Spleen (tissue), 11 donors: ENCODE results near the gene DNAJC30. TPM values are rescaled to one million over a fixed set of nuclear protein-coding genes. Genes with fewer than 3 reads are reported as not detected.

Source experiments
- DNase-seq: peaks from one replicate; pipeline ENCODE4 v3.0.0-alpha.2; 2020
- H3K27ac ChIP-seq, 8 donors: fragments of 200-600 bp; sonication (generic) in 7 of 8; 1 replicate in 4 of 8; 2 replicates in 4 of 8; pipeline versions ENCODE4 v1.5.0 to v1.8.0; 2016 to 2021; ENCODE audit warnings: inconsistent platforms in 4 of 8, mild to moderate bottlenecking in 4 of 8, moderate library complexity in 1 of 8
- H3K27me3 ChIP-seq, 7 donors: fragments of 200-600 bp; sonication (generic) in 6 of 7; replicated peaks in 1 of 7; 1 replicate in 4 of 7; 2 replicates in 3 of 7; pipeline versions ENCODE4 v1.5.0 to v1.8.0; 2016 to 2021; ENCODE audit warnings: inconsistent platforms in 3 of 7, mild to moderate bottlenecking in 1 of 7
- H3K36me3 ChIP-seq, 6 donors: fragments of 200-600 bp; sonication (generic) in 5 of 6; 1 replicate in 4 of 6; 2 replicates in 2 of 6; pipeline versions ENCODE4 v1.5.0 to v1.8.0; 2016 to 2021; ENCODE audit warnings: inconsistent platforms in 2 of 6
- H3K4me1 ChIP-seq, 6 donors: fragments of 200-600 bp; sonication (generic) in 5 of 6; 1 replicate in 3 of 6; 2 replicates in 3 of 6; pipeline versions ENCODE4 v1.5.0 to v1.8.0; 2016 to 2021; ENCODE audit warnings: inconsistent platforms in 3 of 6
- H3K4me3 ChIP-seq, 8 donors: fragments of 200-600 bp; sonication (generic) in 7 of 8; 1 replicate in 4 of 8; 2 replicates in 4 of 8; pipeline versions ENCODE4 v1.5.0 to v1.8.0; 2016 to 2021; ENCODE audit warnings: inconsistent platforms in 4 of 8, mild to moderate bottlenecking in 4 of 8, moderate library complexity in 2 of 8
- H3K9me3 ChIP-seq, 8 donors: fragments of 200-600 bp; sonication (generic) in 7 of 8; 1 replicate in 4 of 8; 2 replicates in 4 of 8; pipeline versions ENCODE4 v1.5.0 to v1.8.0; 2016 to 2021; ENCODE audit warnings: inconsistent platforms in 4 of 8
- POLR2A ChIP-seq, 3 donors: fragments of 450-650 bp; IDR thresholded peaks; one replicate each; pipeline ENCODE4 v1.5.1; 2017; ENCODE audit warnings: antibody characterized with exemption in 3 of 3, mild to moderate bottlenecking in 1 of 3
- POLR2AphosphoS5 ChIP-seq, 3 donors: sonication (generic); formaldehyde crosslinking; IDR thresholded peaks; one replicate each; pipeline ENCODE4 v1.5.1; 2017; ENCODE audit warnings: antibody characterized with exemption in 3 of 3
- WGBS, 5 donors: extraction: QIAGEN DNeasy Blood & Tissue Kit in 3 of 5; methylation state at CpG; one replicate each; pipeline versions ENCODE4 v1.1.5 to v1.1.7; 2013 to 2018; 5-methylcytosine and 5-hydroxymethylcytosine counted together
- intact Hi-C: fragments of 100-400 bp; cut with DNase I; formaldehyde crosslinking; loops from one replicate; pipeline ENCODE4 v1.15.0; 2023; ENCODE audit warnings: low total_unique reads
- polyA plus RNA-seq, 3 donors: library from polyadenylated mRNA; stranded (reverse); fragments of 200-250 nt; gene quantifications; one replicate each; pipeline ENCODE4 v1.2.1, GENCODE V29; 2013
- total RNA-seq, 7 donors: library from RNA; depleted of rRNA in 3 of 7; stranded (reverse); fragments of >200 nt in 3 of 7; fragmentation: NEBNext Ultra II Directional in 4 of 7; extraction: Animal tissue kit (Norgen Biotek cat#: 25700) in 4 of 7; gene quantifications; one replicate each; pipeline versions ENCODE4 v1.1.0 to v1.2.1, GENCODE V29; 2016 to 2021
- TF ChIP-seq, protein P1 (sequence below), 11 experiments: fragments of 200-600 bp in 7 of 11; fragments of 450-650 bp in 4 of 11; sonication (generic) in 4 of 11; IDR thresholded peaks in 8 of 11; conservative IDR thresholded peaks in 3 of 11; 1 replicate in 7 of 11; 2 replicates in 4 of 11; pipeline versions ENCODE4 v1.4.0 to v1.8.0; 2016 to 2021; ENCODE audit warnings: antibody characterized with exemption in 11 of 11, inconsistent platforms in 4 of 11, mild to moderate bottlenecking in 1 of 11
- donor health status: healthy with polysubstance abuse.
- donor health status: DM: no; HTN: no; CAD: no; lungs with moderate emphysema.
- donor health status: DM: no; HTN: no; CAD: no.
- donor health status: Bipolar disorder and iron deficiency.
- donor health status: healthy.
- donor health status: DM: no; HTN: no; CAD: no.
- donor health status: DM: yes; HTN: yes; CAD: no.

DNAJC30 gene
- total and polyA plus RNA-seq, 10 donors, result 5.6 to 12.7 (median 8.7) TPM

DNA sequence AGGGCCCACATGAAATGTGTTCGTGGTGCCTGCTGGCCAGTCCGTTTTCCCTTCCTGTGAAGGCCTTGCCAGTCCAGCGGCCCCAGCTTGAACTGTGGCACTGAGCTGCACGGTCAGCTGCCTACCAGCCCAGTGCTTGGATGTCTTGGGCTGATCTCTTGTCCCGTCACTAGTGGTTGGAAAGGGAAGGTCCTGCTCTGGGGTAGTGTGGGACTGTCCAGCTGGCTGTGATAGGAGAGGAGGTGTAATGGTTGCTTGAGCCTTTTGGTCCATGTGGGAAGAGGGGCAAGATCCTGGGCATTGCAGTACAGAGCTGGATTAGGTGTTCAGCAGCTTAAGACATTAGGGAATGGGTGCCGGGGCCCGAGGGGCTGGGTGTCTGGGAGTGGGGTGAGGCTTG is 15.2 kb upstream of the DNAJC30 start:
- Histone ChIP-seq H3K4me1 (peaks cover 0 to 4% (median under 1%) of the 10 kb centered on the region in 6 donors), H3K9me3 (no peaks in the 10 kb centered on the region), H3K36me3 (peaks cover 0 to 93% (median 65%) of the 10 kb centered on the region in 6 donors), H3K27ac (no peak overlapping the region), H3K4me3 (no peak overlapping the region), H3K27me3 (peaks cover 0 to 3% (median 0%) of the 10 kb centered on the region in 7 donors)
- intact Hi-C loops, result no loop called here
- TF ChIP-seq POLR2AphosphoS5 (IDR thresholded peaks at IDR 0.05), result peak in 1 of 3 donors; percentile 11
- TF ChIP-seq, protein P1, sequence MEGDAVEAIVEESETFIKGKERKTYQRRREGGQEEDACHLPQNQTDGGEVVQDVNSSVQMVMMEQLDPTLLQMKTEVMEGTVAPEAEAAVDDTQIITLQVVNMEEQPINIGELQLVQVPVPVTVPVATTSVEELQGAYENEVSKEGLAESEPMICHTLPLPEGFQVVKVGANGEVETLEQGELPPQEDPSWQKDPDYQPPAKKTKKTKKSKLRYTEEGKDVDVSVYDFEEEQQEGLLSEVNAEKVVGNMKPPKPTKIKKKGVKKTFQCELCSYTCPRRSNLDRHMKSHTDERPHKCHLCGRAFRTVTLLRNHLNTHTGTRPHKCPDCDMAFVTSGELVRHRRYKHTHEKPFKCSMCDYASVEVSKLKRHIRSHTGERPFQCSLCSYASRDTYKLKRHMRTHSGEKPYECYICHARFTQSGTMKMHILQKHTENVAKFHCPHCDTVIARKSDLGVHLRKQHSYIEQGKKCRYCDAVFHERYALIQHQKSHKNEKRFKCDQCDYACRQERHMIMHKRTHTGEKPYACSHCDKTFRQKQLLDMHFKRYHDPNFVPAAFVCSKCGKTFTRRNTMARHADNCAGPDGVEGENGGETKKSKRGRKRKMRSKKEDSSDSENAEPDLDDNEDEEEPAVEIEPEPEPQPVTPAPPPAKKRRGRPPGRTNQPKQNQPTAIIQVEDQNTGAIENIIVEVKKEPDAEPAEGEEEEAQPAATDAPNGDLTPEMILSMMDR (IDR thresholded peaks at IDR 0.05 in 8 of 11, conservative IDR thresholded peaks at IDR 0.05 in 3 of 11), result no peak
- WGBS, 5 donors, result 88 to 95% (median 91%) methylated on average over 7 of the region's 7 CpGs
- no peak for DNase-seq

DNA sequence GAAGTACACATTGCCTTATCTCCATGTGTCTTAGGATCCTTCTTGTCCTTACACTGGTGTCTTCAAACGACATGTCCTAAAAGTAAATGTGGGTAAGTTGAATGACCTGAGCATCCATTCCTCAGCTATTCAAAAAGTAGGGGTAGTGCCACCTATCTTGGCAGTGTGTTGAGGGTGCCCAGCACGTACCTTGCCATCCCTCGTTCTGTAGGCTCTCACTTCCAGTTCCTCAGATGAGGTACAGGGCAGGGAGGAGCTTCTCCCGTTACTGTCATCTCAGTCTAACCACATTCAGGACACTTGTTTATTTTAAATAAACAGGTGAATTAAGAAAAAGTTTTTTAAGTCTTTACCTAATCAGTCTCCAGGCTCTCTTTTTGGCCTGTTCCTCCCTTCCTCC is 13.1 kb upstream of the DNAJC30 start:
- Histone ChIP-seq H3K27me3 (no peaks in the 10 kb centered on the region), H3K36me3 (peaks cover 0 to 98% (median 85%) of the 10 kb centered on the region in 6 donors), H3K4me3 (no peak overlapping the region), H3K27ac (no peak overlapping the region), H3K9me3 (no peaks in the 10 kb centered on the region), H3K4me1 (no peaks in the 10 kb centered on the region)
- TF ChIP-seq, protein P1 (IDR thresholded peaks at IDR 0.05 in 8 of 11, conservative IDR thresholded peaks at IDR 0.05 in 3 of 11), result no peak
- TF ChIP-seq POLR2AphosphoS5 (IDR thresholded peaks at IDR 0.05), result no peak
- TF ChIP-seq POLR2A (IDR thresholded peaks at IDR 0.05), result no peak
- intact Hi-C loops, result no loop called here
- DNase-seq, result no peak
- 85 to 93% (median 90%) methylated on average over 4 of the region's 4 CpGs for WGBS, 5 donors

DNA sequence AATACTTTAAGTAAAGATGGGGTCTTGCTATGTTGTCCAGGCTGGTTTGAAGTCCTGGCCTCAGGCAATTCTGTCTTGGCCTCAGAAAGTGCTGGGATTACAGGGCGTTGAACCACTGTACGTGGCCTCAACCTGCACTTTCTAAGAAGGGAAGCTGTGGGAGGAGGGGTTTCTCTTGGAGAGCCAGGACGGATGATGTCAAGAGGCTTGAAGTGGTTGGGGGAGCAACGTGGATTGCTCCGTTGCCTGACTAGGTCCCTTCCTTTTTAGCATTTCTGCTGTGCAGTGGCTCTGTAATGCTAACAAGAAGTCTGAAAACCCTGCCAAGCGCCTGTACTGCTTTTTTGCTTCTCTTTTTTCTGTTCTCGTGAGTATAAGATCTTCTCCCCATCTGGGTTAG is 7.4 kb upstream of the DNAJC30 start:
- Histone ChIP-seq H3K4me1 (peaks cover 0 to 14% (median under 1%) of the 10 kb centered on the region in 6 donors), H3K36me3 (peaks cover 0 to 96% (median 80%) of the 10 kb centered on the region in 6 donors), H3K4me3 (no peak overlapping the region), H3K27me3 (no peaks in the 10 kb centered on the region), H3K27ac (no peak overlapping the region), H3K9me3 (no peaks in the 10 kb centered on the region)
- no peak for DNase-seq
- TF ChIP-seq POLR2A (IDR thresholded peaks at IDR 0.05) (no peak), POLR2AphosphoS5 (IDR thresholded peaks at IDR 0.05) (no peak)
- TF ChIP-seq, protein P1 (IDR thresholded peaks at IDR 0.05 in 8 of 11, conservative IDR thresholded peaks at IDR 0.05 in 3 of 11), result no peak
- WGBS, 5 donors, result 72 to 86% (median 82%) methylated on average over 7 of the region's 7 CpGs
- intact Hi-C loops, result no loop called here

DNA sequence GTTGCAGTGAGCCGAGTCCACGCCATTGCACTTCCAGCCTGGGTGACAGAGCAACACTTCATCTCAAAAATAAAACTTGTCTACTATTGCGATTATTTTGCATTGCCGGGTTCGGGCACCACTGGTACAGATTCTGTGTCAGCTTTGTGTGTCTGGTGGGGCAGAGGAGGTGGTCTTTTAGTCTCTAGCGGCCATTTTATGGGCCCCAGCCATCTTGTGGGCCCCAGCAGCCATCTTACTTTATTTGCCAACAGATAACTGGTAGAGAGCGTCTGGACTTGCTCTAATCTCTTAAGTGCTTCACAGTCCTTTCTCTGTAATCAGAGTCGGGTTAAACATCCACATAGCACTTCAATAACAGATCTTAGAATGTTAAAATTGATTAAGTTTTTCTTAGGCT is 5.0 kb upstream of the DNAJC30 start:
- intact Hi-C loops, result loop anchor here (10.0 kb wide), 1 partner anchor 47 kb away; the partner anchor contains the start of gene ABHD11
- DNase-seq, result no peak
- Histone ChIP-seq H3K27me3 (no peaks in the 10 kb centered on the region), H3K4me1 (peaks cover 3 to 33% (median 14%) of the 10 kb centered on the region in 6 donors), H3K9me3 (no peaks in the 10 kb centered on the region), H3K27ac (no peak overlapping the region), H3K4me3 (no peak overlapping the region), H3K36me3 (peaks cover 0 to 72% (median 57%) of the 10 kb centered on the region in 6 donors)
- TF ChIP-seq POLR2A (IDR thresholded peaks at IDR 0.05), result no peak
- no peak for TF ChIP-seq POLR2AphosphoS5 (IDR thresholded peaks at IDR 0.05)
- TF ChIP-seq, protein P1 (IDR thresholded peaks at IDR 0.05 in 8 of 11, conservative IDR thresholded peaks at IDR 0.05 in 3 of 11), result no peak
- 88 to 96% (median 95%) methylated on average over 8 of the region's 8 CpGs for WGBS, 5 donors
